Dedifferentiated amniotic fluid mesenchymal stem cell (primary cell): Measurements from ENCODE around the gene PAX5.

ENCODE experiments used
- DNase-seq: peaks from one replicate; pipeline ENCODE4 v3.0.0-alpha.2; 2016; ENCODE audit errors: extremely low spot score

PAX5 gene

GRCh38 chr9:36987891-36988290 lies 46.2 kb downstream of the PAX5 start:
- no peak for DNase-seq

- DNase-seq, result no peak
Observed at GRCh38 chr9:36987409-36987808, 46.7 kb downstream of the PAX5 start.

GRCh38 chr9:36986468-36987408 lies 47.3 kb downstream of the PAX5 start:
- DNase-seq, result no peak

DNA sequence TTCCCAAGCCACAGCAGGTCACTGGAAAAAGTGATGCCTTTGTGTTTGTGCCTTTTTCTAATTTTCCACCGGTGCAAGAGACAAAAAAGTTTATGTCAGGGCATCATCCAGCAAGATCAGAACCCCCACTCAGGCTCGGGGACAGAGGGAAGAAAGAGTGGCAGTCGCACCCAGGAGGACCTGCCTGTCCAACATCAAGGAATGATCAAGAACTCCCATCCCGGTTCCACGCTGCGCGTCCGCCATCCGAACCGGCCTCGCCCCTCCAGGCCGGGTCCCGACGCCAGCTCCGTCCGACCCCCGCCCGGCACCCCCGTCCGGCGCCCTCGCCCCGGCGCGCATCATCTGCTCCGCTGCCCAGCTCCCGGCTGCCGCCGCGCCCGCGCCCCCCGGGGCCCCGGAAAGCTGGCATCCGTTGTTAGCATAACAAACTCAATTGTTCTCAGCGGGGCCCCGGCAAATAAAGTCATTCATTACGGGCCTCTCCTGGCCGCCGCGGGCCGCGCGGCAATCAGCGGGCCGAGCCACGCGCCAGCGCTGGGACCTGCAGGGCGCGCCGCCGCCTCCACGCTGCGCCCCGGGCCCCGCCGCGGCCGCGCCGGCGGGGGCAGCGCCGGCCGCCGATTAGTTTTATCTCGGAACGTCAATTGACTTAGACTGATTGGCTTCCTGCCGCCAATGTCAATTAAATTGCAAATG lies 48.1 kb downstream of the PAX5 start:
- no peak for DNase-seq

DNA sequence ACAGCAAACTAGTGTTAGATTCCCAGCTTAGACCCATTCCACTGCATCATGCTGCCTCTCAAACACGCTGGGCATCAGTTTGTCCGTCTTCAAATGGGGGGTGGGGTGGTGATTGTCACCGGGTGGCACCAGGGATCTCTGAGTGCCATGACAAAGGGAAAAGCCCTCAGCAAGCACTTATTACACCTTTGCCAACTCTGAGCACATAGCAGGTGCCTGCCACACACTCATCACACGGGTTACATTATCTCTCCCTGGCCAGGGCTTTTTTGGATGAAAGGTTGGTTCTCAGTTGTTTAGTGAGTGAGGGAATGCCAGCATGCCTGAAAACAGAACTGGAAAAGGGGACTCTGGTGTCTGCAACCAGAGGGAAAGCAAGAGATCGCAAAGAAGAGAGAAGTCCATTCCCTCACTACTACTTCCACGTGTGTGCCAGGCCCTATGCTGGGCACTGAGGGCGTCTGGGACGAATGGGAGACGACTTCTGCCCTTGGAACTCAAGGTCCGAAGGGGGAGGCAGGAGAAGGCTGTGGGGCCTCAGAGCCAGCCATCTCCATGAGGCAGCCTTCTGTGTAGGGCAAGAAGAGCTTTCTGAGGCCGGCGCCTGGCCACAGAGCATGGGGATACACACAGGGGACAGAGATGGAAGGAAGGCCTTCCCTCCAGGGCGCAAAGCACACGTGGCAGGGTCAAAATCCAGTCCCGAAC lies 48.9 kb downstream of the PAX5 start:
- DNase-seq, result no peak

- no peak for DNase-seq
Observed at GRCh38 chr9:36980148-36980974, 53.7 kb downstream of the PAX5 start.

GRCh38 chr9:36976371-36977030 lies 57.6 kb downstream of the PAX5 start:
- no peak for DNase-seq

DNA sequence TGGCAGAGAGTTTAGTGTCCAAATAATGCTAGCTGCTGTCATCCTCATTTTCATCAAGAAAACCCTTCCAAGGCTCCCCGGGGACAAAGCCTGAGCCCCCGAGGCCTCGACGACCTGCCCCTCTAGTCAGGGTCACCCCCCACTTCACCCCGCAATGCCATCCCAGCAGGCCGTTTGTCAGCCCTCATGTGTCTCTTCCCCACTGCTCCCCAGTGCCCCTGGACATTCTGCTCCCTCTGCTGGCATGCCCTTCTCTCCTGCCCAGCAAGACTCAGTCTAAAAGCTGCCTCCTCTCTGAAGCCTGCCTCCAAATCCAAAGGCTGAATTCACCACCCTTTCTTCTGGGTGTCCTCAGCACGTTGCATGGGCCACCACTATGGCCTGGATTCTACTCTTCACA lies 59.3 kb downstream of the PAX5 start:
- DNase-seq, result no peak

- no peak for DNase-seq
Observed at GRCh38 chr9:36971935-36972488, 62.1 kb downstream of the PAX5 start.

- DNase-seq, result no peak
Observed at GRCh38 chr9:36970007-36970888, 63.8 kb downstream of the PAX5 start.

GRCh38 chr9:36969216-36969771 lies 64.8 kb downstream of the PAX5 start:
- no peak for DNase-seq

- no peak for DNase-seq
Observed at GRCh38 chr9:36968574-36969215, 65.4 kb downstream of the PAX5 start.

DNA sequence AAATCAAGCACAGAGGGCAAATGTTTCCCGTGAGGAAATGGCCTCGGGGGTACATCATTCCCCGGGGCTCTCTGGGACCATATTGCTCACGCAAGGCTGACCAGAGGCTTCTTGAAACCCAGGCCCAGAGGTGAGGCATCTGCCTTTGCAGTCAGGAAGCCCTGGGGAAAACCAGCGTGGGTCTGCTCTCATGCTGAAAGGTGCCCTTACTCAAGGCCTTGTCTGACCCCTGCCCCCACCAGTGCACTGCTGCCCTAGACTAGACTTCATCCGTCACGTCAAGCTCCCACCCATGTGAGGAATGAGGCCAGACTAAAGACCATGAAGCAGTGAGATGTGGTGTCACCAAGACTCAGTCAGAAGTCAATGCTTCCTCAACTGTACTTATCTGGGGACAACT lies 66.1 kb downstream of the PAX5 start:
- no peak for DNase-seq

DNA sequence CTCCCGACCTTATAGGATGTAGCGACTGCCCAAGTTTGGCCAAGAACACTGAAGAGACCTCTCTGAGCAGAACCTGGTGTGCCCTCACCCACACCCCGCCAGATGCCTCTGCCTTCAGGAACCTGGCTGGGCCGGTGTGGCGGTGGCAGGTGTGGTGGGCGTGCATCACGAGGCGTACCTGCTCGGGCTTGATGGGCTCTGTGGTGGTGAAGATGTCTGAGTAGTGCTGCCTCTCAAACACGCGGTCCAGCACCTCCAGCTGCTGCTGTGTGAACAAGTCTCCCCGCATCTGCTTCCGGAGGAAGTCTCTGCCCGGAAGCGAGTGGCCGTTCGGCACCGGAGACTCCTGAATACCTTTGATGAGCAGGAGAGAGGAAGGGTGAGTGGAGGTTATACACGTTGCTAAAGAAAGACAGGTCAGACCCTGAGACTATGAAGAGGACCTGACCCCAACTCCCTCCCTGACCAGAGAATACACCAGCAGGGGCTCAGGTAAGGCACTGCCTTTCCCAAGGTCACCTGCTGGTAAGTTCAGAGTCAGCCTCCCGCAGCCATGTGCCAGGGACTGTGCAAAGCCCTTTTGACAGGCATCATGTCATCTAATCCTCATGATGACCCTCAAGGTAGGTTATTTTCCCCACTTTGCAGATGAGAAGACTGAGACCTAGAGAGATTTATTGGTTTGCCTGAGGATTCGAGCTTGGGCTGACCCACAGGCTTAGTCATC lies 67.5 kb downstream of the PAX5 start:
- DNase-seq, result no peak

GRCh38 chr9:36964791-36965190 lies 69.3 kb downstream of the PAX5 start:
- no peak for DNase-seq

DNA sequence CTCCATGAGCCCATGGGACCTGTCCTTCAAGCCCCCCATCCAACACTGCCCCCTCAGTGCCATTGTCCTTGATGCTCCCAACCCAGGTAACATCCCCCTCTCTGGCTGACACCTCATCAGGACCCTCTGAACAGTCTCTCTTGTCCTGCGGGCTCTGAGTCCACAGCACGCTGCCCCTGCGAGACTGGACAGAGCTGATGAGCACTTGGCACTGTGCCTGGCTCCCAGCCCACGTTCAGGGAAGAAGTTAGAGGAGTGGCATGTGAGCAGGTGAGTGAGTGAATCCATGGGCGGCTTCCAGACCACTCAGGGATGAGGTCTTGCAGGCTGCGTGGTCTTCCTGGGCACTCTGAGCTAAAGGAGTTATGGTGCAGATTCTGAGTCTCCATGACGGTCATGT lies 70.7 kb downstream of the PAX5 start:
- no peak for DNase-seq

GRCh38 chr9:36962691-36963090 lies 71.4 kb downstream of the PAX5 start:
- no peak for DNase-seq
